ENCODE results near the gene ADIPOR2.

The ADIPOR2 gene

GRCh38 chr12:1773937-1774655 is 83.2 kb downstream of the ADIPOR2 start:
- DNase-seq: no peak

GRCh38 chr12:1776170-1776921 is 85.5 kb downstream of the ADIPOR2 start:
- no peak for DNase-seq

GRCh38 chr12:1777798-1778197 is 86.9 kb downstream of the ADIPOR2 start:
- no peak for DNase-seq

- DNase-seq: no peak
Measured at GRCh38 chr12:1778911-1779310, 88.0 kb downstream of the ADIPOR2 start.

- DNase-seq: no peak
Measured at GRCh38 chr12:1779783-1780182, 88.9 kb downstream of the ADIPOR2 start.

- DNase-seq: no peak
Measured at GRCh38 chr12:1781772-1782171, 90.9 kb downstream of the ADIPOR2 start.

- DNase-seq: no peak
Measured at GRCh38 chr12:1782215-1782614, 91.3 kb downstream of the ADIPOR2 start.

- DNase-seq: no peak
Measured at GRCh38 chr12:1787714-1788113, 96.8 kb downstream of the ADIPOR2 start.

GRCh38 chr12:1790444-1790843 is 99.6 kb downstream of the ADIPOR2 start:
- no peak for DNase-seq

GRCh38 chr12:1791104-1791841 is 100.4 kb downstream of the ADIPOR2 start:
- no peak for DNase-seq

GRCh38 chr12:1792406-1792805 is 101.5 kb downstream of the ADIPOR2 start:
- no peak for DNase-seq

- DNase-seq: no peak
Measured at GRCh38 chr12:1793426-1794210, 102.7 kb downstream of the ADIPOR2 start.

- no peak for DNase-seq
Measured at GRCh38 chr12:1794440-1795090, 103.7 kb downstream of the ADIPOR2 start.

- no peak for DNase-seq
Measured at GRCh38 chr12:1795221-1795784, 104.4 kb downstream of the ADIPOR2 start.

- DNase-seq: peak; percentile 89
Measured at GRCh38 chr12:1795785-1796514, 105.1 kb downstream of the ADIPOR2 start.

GRCh38 chr12:1796515-1797010 is 105.7 kb downstream of the ADIPOR2 start:
- no peak for DNase-seq

- DNase-seq: peak; percentile 82
Measured at GRCh38 chr12:1797011-1797901, 106.4 kb downstream of the ADIPOR2 start.

- no peak for DNase-seq
Measured at GRCh38 chr12:1797991-1798640, 107.2 kb downstream of the ADIPOR2 start.

GRCh38 chr12:1798641-1799020 is 107.8 kb downstream of the ADIPOR2 start:
- no peak for DNase-seq

All from right kidney (tissue), 1 donor.